Measurements from ENCODE around the gene SSR1. TPM values are rescaled to one million over a fixed set of nuclear protein-coding genes. Genes with fewer than 3 reads are reported as not detected.

SSR1 gene
- total and polyA plus RNA-seq, 4 donors: 43.6 to 115 (median 79.9) TPM

GRCh38 chr6:7246401-7247178, 66.4 kb downstream of the SSR1 start:
- no peak for DNase-seq (ENCODE audit: low spot score)
- H3K27me3 ChIP-seq (ENCODE audit: control insufficient read depth in 4 of 4, insufficient read depth in 4 of 4, low read length in 3 of 4): no peaks in the 10 kb centered on the region
- TF ChIP-seq, protein P1, sequence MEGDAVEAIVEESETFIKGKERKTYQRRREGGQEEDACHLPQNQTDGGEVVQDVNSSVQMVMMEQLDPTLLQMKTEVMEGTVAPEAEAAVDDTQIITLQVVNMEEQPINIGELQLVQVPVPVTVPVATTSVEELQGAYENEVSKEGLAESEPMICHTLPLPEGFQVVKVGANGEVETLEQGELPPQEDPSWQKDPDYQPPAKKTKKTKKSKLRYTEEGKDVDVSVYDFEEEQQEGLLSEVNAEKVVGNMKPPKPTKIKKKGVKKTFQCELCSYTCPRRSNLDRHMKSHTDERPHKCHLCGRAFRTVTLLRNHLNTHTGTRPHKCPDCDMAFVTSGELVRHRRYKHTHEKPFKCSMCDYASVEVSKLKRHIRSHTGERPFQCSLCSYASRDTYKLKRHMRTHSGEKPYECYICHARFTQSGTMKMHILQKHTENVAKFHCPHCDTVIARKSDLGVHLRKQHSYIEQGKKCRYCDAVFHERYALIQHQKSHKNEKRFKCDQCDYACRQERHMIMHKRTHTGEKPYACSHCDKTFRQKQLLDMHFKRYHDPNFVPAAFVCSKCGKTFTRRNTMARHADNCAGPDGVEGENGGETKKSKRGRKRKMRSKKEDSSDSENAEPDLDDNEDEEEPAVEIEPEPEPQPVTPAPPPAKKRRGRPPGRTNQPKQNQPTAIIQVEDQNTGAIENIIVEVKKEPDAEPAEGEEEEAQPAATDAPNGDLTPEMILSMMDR (IDR thresholded peaks at IDR 0.05; ENCODE audit: low read depth, low read length, missing input control): no peak
- TF ChIP-seq RAD21 (IDR thresholded peaks at IDR 0.05) (no peak), ATF3 (IDR thresholded peaks at IDR 0.05) (no peak), TAF1 (conservative IDR thresholded peaks at IDR 0.05) (no peak), MAX (IDR thresholded peaks at IDR 0.05) (no peak), FOXA1 (IDR thresholded peaks at IDR 0.05) (no peak), HNF4G (IDR thresholded peaks at IDR 0.05) (no peak), RXRA (IDR thresholded peaks at IDR 0.05) (no peak), JUND (IDR thresholded peaks at IDR 0.05) (no peak), GABPA (IDR thresholded peaks at IDR 0.05 in 1 of 2, conservative IDR thresholded peaks at IDR 0.05 in 1 of 2) (no peak)
- 96% methylated on average over 71 of the region's 71 CpGs for WGBS
- peaks cover 13 to 49% (median 37%) of the 10 kb centered on the region in 4 donors for H3K36me3 ChIP-seq (ENCODE audit: control insufficient read depth in 4 of 4, insufficient read depth in 3 of 4, low read depth in 1 of 4, low read length in 3 of 4)
- no peaks in the 10 kb centered on the region for H3K9me3 ChIP-seq (ENCODE audit: control insufficient read depth in 4 of 4, low read length in 3 of 4)
- no peak overlapping the region for H3K4me3 ChIP-seq (ENCODE audit: low read depth in 1 of 3, low read length in 3 of 3)
- H3K9ac ChIP-seq (ENCODE audit: low read depth in 1 of 2, low read length in 2 of 2): no peak overlapping the region
- no peak overlapping the region for H3K27ac ChIP-seq (ENCODE audit: low read depth in 1 of 2, low read length in 2 of 2)
- peaks cover 8 to 22% (median 15%) of the 10 kb centered on the region in 4 donors for H3K4me1 ChIP-seq (ENCODE audit: control insufficient read depth in 4 of 4, insufficient read depth in 4 of 4, low read length in 3 of 4)

DNA sequence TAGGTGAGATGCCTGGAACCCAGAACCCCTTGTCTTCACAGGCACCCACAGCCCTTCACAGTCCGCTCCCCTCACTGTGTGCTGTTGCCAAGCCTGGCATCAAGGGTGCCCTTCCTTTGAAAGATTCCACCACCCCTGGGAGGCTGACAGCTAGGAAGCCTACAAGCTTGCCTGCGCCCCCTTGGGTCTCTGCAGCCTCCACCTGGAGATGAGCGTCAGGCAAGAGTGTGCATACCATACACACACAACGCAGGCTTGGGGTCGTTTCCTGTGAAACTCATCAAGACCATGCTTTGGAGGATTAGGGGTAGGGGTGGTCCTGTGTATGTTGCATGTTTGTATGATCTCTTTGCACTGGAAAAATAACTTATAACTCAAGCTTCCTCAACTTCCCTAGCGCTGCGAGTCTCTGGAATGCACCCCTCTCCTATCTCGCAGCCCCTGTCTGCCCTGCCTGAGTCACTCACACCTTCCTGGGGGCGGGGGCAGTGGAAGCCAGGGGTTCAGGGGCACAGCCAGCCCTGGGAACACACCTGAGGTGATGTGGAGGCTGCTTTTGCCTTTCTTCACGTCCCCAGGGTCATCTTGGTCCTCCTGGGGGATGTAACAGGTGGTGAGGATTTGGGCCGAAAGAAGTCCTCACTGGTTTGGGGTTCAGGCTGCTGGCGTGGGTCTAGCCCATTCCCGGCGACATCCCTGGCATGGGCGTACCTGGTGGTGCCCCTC, 67.2 kb downstream of the SSR1 start:
- no peak overlapping the region for H3K9ac ChIP-seq (ENCODE audit: low read depth in 1 of 2, low read length in 2 of 2)
- DNase-seq (ENCODE audit: low spot score): no peak
- TF ChIP-seq YY1 (IDR thresholded peaks at IDR 0.05) (no peak), HNF4G (IDR thresholded peaks at IDR 0.05) (no peak), SP1 (IDR thresholded peaks at IDR 0.05) (no peak), FOXA2 (IDR thresholded peaks at IDR 0.05) (no peak)
- peaks cover 13 to 47% (median 36%) of the 10 kb centered on the region in 4 donors for H3K36me3 ChIP-seq (ENCODE audit: control insufficient read depth in 4 of 4, insufficient read depth in 3 of 4, low read depth in 1 of 4, low read length in 3 of 4)
- 97% methylated on average over 15 of the region's 15 CpGs for WGBS
- peaks cover 8 to 30% (median 23%) of the 10 kb centered on the region in 4 donors for H3K4me1 ChIP-seq (ENCODE audit: control insufficient read depth in 4 of 4, insufficient read depth in 4 of 4, low read length in 3 of 4)
- no peaks in the 10 kb centered on the region for H3K27me3 ChIP-seq (ENCODE audit: control insufficient read depth in 4 of 4, insufficient read depth in 4 of 4, low read length in 3 of 4)
- no peak overlapping the region for H3K4me3 ChIP-seq (ENCODE audit: low read depth in 1 of 3, low read length in 3 of 3)
- H3K27ac ChIP-seq (ENCODE audit: low read depth in 1 of 2, low read length in 2 of 2): no peak overlapping the region
- no peaks in the 10 kb centered on the region for H3K9me3 ChIP-seq (ENCODE audit: control insufficient read depth in 4 of 4, low read length in 3 of 4)

Data from liver (tissue), 9 donors.